ENCODE data around the gene KIF5C.
"Not testable (repeated sequence)": the region's sequence is repeated elsewhere in the genome, so short reads cannot be mapped to it uniquely, and the experiment has no call there.

The KIF5C gene

GRCh38 chr2:148965623-148966437, 90.8 kb downstream of the KIF5C start:
- no peak for DNase-seq (ENCODE audit: low read depth)

- no peak for DNase-seq (ENCODE audit: low read depth)
Measured at GRCh38 chr2:148966438-148966758, 91.4 kb downstream of the KIF5C start.

GRCh38 chr2:148967056-148967455, 92.0 kb downstream of the KIF5C start:
- DNase-seq (ENCODE audit: low read depth), result no peak

GRCh38 chr2:148967578-148967977, 92.6 kb downstream of the KIF5C start:
- no peak for DNase-seq (ENCODE audit: low read depth)

- no peak for DNase-seq (ENCODE audit: low read depth)
Measured at GRCh38 chr2:148968301-148968700, 93.3 kb downstream of the KIF5C start.

- DNase-seq (ENCODE audit: low read depth), result no peak
Measured at GRCh38 chr2:148968776-148969319, 93.8 kb downstream of the KIF5C start.

GRCh38 chr2:148969659-148970061, 94.6 kb downstream of the KIF5C start:
- DNase-seq (ENCODE audit: low read depth), result no peak

GRCh38 chr2:148970385-148970784, 95.4 kb downstream of the KIF5C start:
- no peak for DNase-seq (ENCODE audit: low read depth)

- DNase-seq (ENCODE audit: low read depth), result no peak
Measured at GRCh38 chr2:148971547-148971946, 96.5 kb downstream of the KIF5C start.

GRCh38 chr2:148974095-148974494, 99.1 kb downstream of the KIF5C start:
- no peak for DNase-seq (ENCODE audit: low read depth)

- DNase-seq (ENCODE audit: low read depth), result no peak
Measured at GRCh38 chr2:148978026-148978685, 103.1 kb downstream of the KIF5C start.

- DNase-seq (ENCODE audit: low read depth), result peak; percentile 49
Measured at GRCh38 chr2:148978706-148979105, 103.7 kb downstream of the KIF5C start.

GRCh38 chr2:148979164-148979918, 104.3 kb downstream of the KIF5C start:
- DNase-seq (ENCODE audit: low read depth), result no peak

- DNase-seq (ENCODE audit: low read depth), result no peak
Measured at GRCh38 chr2:148979919-148980277, 104.9 kb downstream of the KIF5C start.

- not testable (repeated sequence) for DNase-seq (ENCODE audit: low read depth)
Measured at GRCh38 chr2:148980496-148980895, 105.5 kb downstream of the KIF5C start.

- DNase-seq (ENCODE audit: low read depth), result no peak
Measured at GRCh38 chr2:148981324-148981723, 106.3 kb downstream of the KIF5C start.

GRCh38 chr2:148981781-148982180, 106.8 kb downstream of the KIF5C start:
- DNase-seq (ENCODE audit: low read depth), result no peak

GRCh38 chr2:148982282-148982681, 107.3 kb downstream of the KIF5C start:
- DNase-seq (ENCODE audit: low read depth), result no peak

- no peak for DNase-seq (ENCODE audit: low read depth)
Measured at GRCh38 chr2:148983896-148984295, 108.9 kb downstream of the KIF5C start.

- DNase-seq (ENCODE audit: low read depth), result no peak
Measured at GRCh38 chr2:148984449-148984848, 109.4 kb downstream of the KIF5C start.

GRCh38 chr2:148987286-148987685, 112.3 kb downstream of the KIF5C start:
- DNase-seq (ENCODE audit: low read depth), result no peak

GRCh38 chr2:148988337-148988736, 113.3 kb downstream of the KIF5C start:
- no peak for DNase-seq (ENCODE audit: low read depth)
